GM19324 (cell line): ENCODE data around the gene SH3D21.

ENCODE experiments used
- ATAC-seq: cut with Tn5 transposase; IDR thresholded peaks from one replicate; pipeline ENCODE4 v1.9.1; 2021; ENCODE audit warnings: mild to moderate bottlenecking, moderate library complexity; ENCODE audit not compliant: unreplicated experiment, low FRiP score

The SH3D21 gene

DNA sequence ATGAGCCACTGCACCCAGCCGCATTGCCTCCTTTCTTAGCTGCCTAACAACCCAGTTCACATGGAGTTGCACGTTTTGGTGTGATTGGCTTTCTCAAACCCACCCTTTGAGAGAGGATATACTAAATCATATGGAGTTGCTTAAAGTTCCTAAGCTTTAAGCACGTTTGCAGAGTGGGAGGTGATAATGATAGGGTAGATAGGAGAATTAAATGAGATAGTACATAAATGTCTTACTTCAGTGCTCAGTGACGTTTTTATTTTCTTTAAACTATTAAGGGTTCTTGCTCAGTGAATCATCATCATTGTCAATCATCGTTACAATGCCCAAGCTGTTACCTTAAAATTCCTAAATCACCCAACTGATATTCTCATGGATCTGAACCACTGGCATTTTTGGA is 2.9 kb upstream of the SH3D21 start:
- no peak for ATAC-seq

DNA sequence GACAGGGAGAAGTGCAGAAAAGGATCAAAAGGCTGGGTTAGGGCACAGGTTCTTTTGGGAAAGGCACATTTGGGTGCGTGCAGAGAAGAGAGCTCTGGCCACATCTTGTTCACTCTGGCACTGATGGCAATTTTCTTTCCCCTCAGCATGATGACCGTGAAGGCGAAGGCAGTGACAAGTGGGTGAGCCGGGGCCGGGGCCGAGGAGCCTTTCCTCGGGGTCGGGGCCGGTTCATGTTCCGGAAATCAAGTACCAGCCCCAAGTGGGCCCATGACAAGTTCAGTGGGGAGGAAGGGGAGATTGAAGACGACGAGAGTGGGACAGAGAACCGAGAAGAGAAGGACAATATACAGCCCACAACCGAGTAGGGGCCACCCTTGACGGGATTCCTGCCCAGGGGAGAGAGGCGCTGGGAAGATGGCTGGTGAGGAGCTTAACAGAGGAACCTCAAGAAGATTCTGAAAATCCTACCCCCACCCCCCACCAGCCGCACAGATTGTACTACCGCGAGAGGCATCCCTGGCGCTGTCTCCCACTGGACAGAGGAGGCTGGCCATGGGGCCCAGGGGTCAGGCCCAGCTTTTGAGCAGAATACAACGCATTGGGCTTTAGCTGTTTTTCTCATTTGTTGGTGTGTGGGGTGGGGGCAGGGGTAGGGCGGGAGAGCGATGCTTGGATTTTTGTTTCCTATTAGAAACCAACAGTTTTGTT is 2.4 kb upstream of the SH3D21 start:
- ATAC-seq = no peak

DNA sequence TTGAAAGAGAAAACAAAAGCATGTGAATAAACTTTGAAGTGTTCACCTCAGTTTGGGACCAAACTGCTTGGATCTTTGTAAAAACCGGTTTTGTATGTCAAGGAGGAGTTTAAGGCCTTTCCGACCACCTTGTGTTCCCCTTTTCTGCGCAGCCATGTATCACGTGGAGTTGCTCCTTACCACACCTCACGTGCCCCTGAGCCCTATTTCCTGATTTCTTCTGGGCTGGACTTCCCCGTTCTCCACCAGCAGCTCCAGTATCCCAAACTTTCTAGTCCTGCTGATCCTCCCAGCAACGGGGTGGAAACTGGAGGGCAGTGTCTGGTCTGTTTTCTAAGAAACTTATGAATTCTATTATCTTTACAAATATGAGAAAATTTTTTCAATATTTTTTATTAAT is 1.6 kb upstream of the SH3D21 start:
- no peak for ATAC-seq

DNA sequence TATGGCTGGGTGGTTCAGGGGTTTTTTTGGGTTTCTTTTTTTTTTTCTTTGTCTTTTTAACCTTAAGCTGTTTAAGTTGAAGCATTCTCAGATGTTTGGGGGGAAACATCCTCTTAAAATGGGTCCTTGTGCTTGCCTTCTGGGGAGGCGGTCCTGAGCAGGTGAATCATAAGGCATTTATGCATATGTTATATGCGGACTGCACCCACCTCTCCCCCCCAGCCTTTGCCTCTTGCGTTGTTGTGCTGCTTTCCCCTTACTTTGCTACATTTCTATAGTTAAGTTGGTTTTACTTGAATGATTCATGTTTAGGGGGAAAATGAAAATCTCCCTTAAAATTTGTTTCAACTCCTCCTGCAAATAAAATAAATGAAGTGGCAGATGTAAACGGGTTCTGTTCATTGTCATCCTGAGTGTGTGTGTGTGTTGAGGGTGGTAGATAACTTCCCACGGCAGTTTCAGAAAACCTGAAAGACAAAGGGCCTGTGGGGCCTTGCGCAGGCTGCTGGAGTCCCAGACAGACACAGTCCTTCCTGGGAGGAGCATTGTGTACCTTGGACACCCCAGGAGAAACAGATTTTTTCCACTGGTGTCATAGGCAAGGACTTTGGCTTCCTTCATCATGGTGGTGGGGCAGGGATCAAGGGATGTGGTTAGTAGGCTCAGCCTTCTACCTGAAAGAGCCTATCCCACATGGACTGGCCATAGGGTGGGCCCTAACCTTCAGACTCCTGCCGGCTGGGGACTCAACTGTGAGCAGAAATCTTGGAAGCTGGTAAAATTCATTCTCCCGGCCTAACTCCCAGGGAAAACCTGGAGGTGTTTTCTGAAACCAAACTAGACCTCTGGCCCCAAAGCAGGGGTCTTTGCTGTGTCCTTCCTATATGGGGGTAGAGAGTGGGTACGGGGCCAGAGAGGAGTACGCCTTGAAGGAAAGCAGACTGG is 926 bp upstream of the SH3D21 start:
- ATAC-seq = no peak

DNA sequence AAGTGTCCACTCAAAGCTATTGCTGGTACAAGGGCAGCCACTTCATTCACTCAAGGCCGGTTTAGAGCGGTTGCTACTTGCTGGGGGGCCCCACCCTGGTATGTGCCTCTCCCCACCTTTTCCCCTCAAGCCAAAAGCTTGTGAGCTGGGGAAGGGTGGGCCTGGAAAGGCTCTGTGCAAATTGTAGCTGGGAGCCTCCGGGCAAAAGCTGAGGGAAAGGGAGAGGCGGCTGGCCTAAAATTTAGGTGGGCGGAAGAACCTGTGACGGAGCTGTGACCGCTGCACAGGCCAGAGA is 306 bp upstream of the SH3D21 start:
- no peak for ATAC-seq

DNA sequence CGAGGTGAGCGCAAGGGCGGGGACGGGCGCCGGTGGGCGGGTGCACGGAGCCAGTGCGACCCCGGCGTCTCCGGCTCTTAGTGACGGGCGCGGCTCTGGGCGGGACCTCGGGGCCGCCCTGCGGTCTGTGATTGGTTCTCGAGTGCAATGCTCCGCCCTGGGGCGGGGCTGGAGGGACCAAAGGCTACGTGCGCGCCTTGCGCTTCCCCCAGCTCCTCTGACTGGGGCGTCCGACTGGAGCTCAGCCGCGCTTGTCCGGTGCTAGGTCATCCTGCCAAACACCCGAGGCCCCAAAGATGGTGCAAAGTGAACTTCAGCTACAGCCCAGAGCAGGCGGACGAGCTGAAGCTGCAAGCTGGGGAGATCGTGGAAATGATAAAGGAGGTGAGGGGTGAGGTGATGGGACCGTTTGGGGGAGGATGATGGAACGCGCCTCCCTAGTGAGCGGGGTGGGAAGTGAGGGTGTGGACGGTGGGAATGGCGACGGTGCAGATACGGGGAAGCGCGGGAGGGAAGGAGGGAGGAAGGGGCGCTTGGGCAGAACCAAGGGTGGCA is 811 bp downstream of the SH3D21 start:
- peak; percentile 94 for ATAC-seq

DNA sequence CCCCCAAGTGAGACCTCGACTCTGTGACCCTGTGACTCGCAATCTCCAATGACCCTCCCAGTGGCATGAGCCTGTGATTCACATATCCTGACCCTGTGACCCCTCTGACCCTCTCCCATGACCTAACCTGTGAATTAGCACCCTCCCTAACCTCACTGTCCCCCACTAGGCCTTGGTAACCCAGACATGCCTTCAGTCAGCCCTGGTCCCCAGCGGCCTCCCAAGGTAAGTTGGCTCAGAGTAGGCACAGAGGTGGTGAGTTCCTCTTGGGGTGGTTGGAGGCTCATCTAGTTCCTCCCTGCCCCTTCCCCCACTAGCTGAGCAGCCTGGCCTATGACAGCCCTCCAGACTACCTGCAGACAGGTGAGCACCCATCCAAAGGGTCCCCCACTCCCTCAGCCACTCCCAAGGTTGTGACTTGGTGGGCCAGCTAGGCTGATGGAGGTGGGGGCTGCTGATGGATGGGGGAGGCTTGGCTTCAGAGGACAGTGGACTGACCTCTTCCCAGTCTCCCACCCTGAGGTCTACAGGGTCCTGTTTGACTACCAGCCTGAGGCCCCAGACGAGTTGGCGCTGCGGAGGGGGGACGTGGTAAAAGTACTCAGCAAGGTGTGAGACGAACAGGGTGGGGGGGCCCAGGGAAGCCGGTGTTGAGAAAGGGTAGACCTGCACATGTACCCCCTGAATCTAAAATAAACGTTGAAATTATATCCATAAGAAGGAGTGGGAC is 1.6 kb downstream of the SH3D21 start:
- ATAC-seq = no peak

DNA sequence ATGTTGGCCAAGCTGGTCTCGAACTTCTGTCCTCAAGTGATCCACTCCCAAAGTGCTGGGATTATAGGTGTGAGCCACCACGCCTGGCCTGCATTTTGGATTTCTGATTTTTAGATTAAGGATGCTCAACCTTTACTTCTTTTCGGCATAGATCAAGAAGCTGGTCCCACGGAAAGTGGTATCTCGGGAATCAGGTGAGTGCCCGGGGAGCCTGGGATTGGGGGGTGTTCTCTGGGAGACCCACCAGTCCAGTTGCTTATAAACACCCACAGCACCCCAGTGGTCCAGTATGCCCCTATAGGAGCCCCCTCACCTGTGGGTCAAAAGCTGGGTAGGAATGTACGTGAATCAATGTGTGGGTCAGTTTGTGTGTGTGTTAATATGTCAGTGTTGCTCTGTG is 3.2 kb downstream of the SH3D21 start:
- no peak for ATAC-seq

DNA sequence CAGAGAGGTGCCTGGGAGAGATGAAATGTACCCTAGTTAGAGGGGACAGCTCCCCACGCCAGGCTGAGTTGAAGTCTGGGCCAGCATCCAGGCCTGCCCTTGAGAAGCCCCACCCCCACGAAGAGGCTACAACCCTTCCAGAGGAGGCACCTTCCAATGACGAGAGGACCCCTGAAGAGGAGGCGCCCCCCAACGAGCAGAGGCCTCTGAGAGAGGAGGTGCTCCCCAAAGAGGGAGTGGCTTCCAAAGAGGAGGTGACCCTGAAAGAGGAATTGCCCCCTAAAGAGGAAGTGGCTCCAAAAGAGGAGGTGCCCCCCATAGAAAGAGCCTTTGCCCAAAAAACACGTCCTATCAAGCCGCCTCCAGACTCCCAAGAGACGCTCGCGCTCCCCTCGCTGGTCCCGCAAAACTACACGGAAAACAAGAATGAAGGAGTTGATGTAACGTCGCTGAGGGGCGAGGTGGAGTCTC is 14.2 kb downstream of the SH3D21 start:
- no peak for ATAC-seq

DNA sequence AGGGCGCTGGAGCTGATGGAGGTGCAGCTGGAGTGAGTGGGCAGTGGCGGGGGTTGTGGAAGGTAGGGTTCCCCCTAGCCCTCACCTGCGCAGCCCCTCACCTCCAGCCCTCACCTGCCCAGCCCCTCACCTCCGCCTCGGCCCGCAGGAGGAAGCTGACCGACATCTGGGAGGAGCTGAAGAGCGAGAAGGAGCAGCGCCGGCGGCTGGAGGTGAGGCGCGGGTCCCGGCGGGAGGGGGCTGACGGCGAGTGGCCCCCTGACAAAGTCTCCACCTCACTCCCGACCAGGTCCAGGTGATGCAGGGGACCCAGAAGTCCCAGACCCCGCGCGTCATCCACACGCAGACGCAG is 14.6 kb downstream of the SH3D21 start:
- ATAC-seq = no peak

DNA sequence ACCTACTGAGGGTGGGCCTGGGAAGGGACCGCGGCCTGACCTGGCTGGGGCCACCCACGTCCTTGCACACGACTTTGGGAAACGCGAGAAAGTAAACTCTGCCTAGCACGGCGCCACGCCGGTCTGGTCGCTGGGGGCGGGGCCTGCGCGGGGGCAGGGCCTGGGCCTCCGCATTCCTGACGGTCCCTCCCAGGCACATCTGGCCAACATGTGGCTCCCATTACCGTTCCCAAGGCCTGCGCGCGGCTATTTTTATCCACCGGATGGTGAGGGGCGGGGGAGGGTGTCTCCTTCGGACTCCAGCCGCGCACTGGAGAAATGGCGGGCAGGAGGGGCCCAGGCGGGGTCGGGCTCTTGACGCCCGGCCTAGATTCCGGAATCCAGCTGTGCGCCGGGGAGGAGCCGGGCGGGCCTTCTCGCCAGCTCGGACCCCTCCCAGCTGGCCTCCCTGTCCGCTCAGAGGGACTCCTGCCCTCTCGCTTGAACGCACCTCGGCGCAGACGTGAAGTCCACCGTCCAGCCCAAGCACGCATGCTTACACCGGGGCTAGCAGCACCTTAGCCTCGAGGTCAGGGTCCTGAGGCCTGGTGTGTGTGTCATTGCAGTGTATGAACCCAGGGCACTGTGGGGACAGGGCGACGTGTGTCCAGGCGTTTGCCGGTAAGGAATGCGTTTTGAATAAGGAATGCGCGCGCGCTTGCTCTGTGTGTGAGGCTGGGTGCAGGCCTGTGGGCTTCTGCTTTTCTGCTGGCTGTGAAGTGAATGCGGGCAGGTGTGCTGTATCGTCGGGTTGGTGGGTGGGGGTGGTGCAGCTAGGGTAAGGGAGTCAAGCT is 15.2 kb downstream of the SH3D21 start:
- no peak for ATAC-seq

DNA sequence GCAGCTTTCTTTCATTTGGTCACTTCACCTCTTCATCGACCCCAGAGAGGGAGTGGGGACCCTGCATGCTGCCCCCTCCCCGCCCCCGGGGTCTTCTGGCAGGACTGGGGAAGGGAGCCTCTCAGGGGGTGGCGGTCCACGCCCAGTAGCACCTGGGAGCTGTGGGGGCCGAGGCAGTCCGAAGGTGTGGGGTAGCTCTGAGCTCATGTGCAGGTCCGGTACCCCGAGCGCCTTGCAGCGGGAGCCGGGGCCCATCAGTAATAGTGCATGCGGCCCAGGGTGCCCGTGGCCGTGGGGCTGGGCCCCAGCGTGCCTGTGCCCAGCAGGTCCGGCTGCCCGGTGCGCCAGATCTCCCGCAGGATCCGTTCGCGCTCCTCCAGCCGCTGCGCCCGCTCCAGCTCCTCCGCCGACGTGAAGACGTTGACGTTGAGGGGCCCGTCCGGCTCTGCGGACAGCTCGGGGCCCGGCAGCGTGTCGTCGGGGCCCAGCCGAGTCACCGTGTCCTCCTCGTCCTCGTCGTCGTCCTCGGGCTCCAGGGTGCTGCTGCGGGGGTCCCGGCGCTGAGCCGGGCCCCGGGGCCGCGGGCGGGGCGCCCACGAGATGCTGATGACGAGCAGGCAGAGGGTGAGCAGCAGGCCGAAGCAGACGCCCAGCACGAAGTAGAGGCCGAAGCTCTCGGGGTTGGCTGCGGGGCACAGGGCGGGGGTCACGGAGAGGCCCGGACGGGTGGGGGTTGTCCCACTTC is 16.0 kb downstream of the SH3D21 start:
- ATAC-seq = no peak

DNA sequence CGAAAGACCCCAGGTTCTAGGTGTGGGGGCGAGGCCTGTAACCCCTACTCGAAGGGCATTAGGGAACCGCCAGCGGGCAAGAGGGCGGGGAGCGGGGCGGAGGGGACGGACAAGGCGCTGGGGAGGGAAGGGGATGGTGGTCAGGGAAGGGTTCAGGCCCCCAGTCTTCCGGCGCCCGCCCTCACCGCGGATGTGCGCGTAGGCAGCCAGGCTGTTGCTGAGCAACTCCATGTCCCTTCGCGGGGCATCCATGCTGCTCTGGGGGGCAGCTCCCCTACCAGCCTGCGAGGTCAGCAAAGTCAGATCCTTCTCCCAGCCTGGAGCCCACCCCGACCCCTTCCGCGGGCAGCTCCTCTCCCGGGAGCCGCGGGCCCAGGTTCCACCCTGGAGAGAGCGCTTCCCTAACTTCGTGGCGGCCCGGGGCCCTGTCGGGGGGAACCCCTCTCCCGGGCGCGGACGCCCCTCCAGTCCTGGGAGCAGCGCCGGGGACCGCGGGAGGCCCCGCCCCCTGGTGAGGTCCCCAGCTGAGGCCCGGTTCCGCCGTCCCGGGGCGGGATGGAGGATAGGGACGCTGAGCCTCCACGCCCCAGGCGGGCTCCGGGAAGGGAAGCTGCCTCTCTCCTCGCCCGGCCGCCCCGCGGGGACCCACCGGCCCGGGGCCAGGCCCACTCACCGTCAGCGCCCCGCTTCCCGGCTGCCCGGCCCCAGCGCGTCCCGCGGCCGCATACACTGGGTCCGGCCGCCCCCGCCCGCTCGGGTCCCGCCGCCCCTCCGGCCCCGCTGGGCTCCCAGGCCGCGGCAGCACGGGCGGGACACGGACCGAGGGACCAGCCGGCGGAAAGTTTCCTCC is 16.8 kb downstream of the SH3D21 start:
- ATAC-seq = peak; percentile 41

DNA sequence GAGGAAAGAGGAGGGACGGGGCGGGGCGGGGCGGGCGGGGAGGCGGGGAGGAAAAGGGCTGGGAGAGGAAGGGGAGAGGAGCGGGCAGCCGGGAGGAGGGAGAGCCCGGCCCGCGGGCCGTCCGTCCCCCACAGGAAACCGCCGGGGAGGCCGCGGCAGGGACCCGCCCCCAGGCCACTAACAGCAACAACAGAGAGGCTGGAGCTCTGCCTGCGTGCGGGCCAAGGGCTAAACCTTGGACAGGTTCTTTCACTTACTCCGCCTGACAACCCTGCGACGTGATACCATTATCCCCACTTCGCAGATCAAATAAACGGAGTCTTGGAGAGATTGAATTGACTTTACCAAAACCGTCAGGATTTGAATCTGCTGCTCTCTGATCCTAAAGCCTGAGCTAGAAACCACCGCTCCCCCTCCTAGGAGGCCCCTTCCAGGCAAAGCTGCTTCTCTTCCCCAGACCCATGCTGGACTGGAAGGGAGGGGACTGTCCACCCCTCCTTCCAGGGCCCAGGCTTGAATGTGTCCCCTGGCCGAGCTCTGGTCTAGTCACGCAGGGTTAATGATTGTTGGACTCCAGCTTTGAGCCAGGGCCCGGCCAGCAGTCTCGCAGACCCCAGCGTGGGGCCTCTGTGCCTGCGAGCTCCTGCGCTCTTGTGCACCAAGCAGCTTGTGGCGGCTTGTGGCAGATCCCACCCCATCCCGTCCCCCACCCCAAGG is 17.6 kb downstream of the SH3D21 start, which contains the start of gene EVA1B:
EVA1B (minus strand) TSS at position 10 of the 717 bp plus-strand sequence. CDS start 608 bp downstream, outside the sequence.
- peak; percentile 20 for ATAC-seq

DNA sequence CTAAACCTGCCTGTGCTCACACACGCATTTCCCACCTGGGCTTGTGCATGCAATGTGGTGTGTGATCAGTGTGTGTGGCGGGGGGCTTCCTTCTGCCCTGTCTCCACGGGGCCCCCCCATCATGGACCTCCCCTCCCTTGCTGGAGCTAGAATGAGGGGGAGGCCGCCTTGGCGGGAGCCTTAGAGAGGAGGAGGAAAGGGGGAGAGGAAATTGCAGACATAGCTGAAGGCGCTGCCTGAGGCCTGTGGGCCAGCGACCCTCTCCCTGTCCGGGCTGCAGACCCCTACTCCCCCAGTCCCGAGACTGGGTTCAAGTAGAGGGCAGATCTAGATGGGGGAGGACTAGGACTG is 18.2 kb downstream of the SH3D21 start:
- ATAC-seq = no peak

DNA sequence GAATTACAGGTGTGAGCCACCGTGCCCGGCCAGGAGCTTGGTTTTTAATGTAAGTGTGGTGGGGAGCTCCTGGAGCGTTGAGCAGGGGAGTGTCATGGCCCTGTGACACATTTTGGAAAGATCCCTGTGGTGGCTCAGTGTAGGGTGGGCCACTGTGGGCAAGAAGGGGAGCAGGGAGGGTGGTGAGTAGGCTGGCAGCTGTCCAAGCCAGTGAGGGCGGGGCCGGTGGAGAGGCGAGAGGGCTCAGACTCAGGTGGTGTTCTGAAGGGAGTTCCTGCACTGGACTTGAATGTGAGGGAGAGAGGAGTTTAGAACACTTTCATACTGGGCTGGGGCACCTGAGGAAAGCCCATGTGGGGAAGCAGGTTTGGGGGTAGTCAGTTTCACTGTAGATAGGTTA is 20.3 kb downstream of the SH3D21 start:
- ATAC-seq = no peak

DNA sequence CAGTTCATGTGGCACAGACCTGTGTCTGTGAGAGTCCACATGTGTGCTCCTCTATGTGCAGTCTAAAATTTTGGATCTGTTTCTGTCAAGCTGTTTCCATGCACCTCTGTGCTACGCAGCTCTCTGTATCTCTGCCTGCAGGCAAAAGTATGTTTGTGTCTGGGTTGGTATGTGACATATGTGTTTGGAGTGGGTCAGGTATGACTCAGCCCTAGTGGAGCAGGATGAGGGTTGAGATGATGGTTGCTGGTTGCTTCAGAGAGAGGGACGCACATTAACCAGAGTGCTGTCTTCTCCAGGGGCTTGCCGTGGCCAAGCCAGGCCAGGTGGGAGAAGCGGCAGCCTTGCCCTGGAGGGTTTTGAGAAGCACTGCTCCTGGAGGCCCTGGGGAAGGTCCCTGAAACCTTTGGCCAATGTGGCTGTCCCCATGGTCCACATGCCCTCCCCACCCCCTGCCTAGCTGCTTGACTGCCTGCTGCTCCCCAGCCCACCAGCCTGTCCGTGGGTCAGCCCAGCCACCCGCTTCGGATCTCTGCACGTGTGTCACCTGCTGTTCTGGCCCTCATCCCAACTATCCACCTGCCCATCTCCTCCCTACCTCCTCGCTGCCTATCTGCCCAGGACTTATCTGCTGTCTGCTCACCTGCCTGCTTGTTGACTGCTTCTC is 21.4 kb downstream of the SH3D21 start:
- ATAC-seq = no peak
